Epithelial cell of esophagus (primary cell): Measurements from ENCODE around the gene PIK3CA.

Experiments used
- DNase-seq: peaks from one replicate; pipeline ENCODE4 v3.0.0; 2010; ENCODE audit warnings: low read depth
- H3K4me3 ChIP-seq: 2 replicates; pipeline ENCODE4 v1.5.1; 2011; ENCODE audit warnings: mild to moderate bottlenecking, low read length, control low read depth
- TF ChIP-seq, protein P1 (sequence below): IDR thresholded peaks from 2 replicates; pipeline ENCODE4 v1.5.1; 2011; ENCODE audit warnings: low read depth, mild to moderate bottlenecking, low read length, control low read depth, inconsistent platforms; ENCODE audit not compliant: insufficient read depth; ENCODE audit errors: missing control alignments

The PIK3CA gene

DNA sequence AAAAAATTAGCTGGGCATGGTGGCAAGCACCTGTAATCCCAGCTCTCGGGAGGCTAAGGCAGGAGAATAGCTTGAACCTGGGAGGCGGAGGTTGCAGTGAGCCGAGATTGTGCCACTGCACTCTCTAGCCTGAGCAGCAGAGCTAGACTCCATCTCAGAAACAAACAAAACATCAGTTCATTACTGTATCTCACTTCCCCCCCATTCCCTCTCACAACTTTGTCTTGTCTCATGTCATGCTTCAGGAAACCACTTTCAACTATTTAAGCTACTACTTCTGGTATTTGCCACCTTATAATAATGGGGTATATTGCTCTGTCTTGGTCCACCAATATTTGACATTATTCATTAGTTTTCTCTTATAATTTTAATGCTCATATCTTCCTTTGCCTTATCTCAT is 26.2 kb downstream of the PIK3CA start:
- H3K4me3 ChIP-seq = no peak overlapping the region
- DNase-seq = no peak
- TF ChIP-seq, protein P1, sequence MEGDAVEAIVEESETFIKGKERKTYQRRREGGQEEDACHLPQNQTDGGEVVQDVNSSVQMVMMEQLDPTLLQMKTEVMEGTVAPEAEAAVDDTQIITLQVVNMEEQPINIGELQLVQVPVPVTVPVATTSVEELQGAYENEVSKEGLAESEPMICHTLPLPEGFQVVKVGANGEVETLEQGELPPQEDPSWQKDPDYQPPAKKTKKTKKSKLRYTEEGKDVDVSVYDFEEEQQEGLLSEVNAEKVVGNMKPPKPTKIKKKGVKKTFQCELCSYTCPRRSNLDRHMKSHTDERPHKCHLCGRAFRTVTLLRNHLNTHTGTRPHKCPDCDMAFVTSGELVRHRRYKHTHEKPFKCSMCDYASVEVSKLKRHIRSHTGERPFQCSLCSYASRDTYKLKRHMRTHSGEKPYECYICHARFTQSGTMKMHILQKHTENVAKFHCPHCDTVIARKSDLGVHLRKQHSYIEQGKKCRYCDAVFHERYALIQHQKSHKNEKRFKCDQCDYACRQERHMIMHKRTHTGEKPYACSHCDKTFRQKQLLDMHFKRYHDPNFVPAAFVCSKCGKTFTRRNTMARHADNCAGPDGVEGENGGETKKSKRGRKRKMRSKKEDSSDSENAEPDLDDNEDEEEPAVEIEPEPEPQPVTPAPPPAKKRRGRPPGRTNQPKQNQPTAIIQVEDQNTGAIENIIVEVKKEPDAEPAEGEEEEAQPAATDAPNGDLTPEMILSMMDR = no peak

DNA sequence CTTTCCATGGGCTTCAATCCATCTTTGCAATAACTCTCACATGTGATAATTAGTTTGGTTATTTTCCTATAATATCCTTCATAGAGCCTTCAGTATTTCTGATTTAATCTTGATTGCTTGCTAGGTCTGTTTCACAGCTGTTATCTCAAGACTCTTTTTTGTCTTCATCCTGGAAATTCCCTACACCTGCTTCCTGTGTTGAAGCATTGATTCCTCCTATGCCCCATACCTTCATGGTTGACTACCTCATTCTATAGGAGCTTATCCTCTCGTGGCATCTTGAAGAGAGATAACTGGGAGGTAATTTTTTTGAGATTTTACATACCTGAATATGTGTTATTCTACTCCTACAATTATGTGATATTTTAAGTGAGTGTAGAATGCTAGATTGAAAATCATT is 26.7 kb downstream of the PIK3CA start:
- no peak for DNase-seq
- no peak overlapping the region for H3K4me3 ChIP-seq
- TF ChIP-seq, protein P1 = no peak

DNA sequence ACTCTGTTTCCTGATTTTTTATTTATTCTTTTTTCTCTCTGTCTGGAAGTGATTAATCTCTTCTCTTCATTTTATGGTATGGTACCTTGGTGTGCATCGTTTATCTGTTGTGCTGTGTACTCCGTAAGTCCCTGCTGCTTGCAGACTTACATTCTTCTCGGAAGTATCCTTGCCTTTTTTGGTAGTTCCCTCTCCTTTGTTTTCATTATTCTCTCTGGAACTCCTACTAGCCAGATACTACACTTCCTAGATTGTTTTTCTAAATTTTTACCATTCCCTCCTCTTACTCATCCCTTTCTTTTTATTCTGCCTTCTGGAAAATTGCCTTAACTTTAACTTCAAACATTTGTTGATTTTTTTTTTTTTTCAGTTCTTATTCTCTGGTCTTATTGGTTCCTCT is 27.2 kb downstream of the PIK3CA start:
- TF ChIP-seq, protein P1 = no peak
- no peak overlapping the region for H3K4me3 ChIP-seq
- no peak for DNase-seq

DNA sequence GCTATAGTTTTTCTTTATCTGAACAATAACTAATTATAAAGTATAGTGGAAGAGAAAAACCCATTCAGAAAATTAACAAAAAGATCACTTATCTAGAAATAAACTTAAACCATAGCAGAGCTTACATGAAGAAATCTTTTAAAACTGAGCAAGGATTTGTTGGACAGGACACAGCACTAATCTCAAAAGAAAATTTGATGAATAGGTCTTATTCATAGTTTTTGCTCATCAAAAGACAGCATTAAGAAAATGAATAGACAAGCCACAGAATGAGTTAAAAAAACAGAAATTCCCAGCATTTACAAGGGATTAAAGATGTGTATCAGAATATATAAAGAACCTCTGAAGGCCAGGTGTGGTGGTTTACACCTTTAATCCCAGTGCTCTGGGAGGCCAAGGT is 29.5 kb downstream of the PIK3CA start:
- DNase-seq = no peak
- TF ChIP-seq, protein P1 = no peak
- no peak overlapping the region for H3K4me3 ChIP-seq

DNA sequence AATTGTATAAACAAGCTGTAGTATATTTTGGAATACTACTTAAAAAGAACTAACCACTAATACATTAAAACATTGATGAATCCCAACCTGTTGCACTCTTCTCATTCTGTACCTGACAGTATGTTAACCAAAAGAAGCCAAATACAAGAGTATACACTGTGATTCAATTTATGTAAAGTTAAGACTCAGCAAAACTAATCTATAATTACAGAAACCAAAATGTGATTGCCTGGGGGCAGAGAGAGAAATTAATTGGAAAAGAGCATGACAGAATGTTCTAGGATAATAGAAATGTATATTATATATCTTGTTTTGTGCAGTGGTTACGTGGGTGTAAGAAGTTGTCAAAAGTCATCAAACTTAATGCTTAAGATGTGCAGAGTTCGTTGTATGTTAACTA is 31.1 kb downstream of the PIK3CA start:
- TF ChIP-seq, protein P1 = no peak
- no peak overlapping the region for H3K4me3 ChIP-seq
- no peak for DNase-seq

DNA sequence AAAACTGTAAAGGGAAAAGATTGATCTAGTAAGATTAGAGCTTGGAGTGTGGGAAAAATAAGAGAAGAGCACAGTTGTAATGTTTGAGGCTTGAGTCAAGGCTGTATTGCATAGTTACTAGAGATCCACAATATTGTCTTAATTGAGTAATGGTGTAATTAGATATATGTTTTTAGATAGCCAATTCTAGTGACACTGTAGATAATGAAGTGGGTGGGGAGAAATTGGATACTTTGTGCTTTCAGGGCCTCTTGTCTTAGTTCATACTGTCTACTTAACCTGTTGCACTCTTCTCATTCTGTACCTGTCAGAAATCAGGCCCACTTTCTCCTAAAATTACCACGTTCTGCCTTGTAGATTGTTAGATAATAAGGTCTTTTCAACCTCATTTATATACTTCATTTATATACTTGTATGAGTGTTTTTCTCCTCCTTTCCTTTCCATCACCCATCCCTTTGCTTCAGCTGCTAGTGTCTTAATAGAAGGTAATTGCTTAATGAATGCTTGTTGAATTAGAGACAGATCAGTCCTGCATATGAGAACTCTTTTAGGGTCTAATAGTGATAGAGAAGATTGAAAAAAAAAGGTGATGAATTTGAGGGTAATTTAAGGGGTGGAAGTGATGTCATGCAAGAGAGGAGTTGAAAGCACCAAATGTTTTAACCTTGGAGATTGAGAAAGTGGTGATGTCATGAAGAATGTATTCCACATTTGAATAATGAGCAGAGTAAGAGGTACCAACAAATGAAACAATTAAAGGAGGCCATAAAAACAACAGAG is 32.0 kb downstream of the PIK3CA start:
- TF ChIP-seq, protein P1 = no peak
- peak; percentile 44 for DNase-seq

DNA sequence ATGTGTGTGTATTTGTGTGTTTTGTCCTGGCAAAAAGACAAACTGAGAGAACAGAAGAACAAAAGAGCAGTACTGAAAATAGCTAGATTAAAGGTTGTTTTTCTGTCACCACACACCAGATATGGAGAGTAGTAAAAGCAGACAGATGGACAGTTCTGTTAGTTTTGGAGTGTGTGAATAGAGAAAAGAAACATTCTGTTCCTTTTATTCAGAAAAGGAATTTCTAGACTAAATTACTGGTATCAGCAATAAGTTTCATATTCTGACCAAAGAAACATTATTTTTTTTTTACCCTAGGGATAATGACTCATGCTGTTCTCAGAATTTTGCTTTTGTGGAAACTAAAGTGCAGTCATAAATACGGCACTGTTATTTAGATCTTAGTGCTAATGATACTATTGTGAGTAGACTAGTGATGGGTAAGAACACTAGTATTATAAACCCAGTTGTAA is 32.9 kb downstream of the PIK3CA start:
- DNase-seq = peak; percentile 31
- no peak overlapping the region for H3K4me3 ChIP-seq
- TF ChIP-seq, protein P1 = no peak

More for the DNA sequence above, 32.0 kb downstream of the PIK3CA start:
- no peak overlapping the region for H3K4me3 ChIP-seq
